KBM-7 (cell line): ENCODE results near the gene SATL1.
A peak's percentile ranks its signal among the peaks of the same experiment; 100 is the strongest.
"Not testable (repeated sequence)": the region's sequence is repeated elsewhere in the genome, so short reads cannot be mapped to it uniquely, and the experiment has no call there.

Source experiments
- DNase-seq: peaks from one replicate; pipeline ENCODE4 v3.0.0-alpha.2; 2015
- in situ Hi-C: fragments of 300-500 bp; cut with MboI; formaldehyde crosslinking; loops from 2 replicates; pipeline ENCODE4 v1.14.3; 2020; ENCODE audit warnings: low sequenced_read_pairs, low pct_unique_long_range_greater_than_20kb, mixed read lengths

Gene SATL1

DNA sequence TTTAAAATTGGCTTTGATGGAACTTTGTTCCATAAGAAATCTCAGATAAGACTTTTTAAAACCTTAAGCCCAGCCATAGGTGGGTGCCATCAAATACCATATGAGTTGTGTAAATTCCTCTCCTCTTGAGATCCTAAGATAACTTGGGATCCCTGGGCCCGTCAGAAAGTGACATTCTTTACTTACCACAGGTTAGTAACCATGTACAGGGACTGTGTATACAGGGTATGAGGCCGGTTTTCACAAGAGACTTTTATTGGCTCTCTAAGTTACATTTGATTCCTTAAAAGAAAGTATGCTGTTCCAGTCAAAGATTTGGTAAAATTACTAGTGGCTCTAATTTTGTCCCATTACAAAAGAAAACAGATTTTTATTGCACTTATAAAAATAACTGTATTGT lies 129.8 kb downstream of the SATL1 start:
- no peak for DNase-seq
- in situ Hi-C loops = no loop called here

DNA sequence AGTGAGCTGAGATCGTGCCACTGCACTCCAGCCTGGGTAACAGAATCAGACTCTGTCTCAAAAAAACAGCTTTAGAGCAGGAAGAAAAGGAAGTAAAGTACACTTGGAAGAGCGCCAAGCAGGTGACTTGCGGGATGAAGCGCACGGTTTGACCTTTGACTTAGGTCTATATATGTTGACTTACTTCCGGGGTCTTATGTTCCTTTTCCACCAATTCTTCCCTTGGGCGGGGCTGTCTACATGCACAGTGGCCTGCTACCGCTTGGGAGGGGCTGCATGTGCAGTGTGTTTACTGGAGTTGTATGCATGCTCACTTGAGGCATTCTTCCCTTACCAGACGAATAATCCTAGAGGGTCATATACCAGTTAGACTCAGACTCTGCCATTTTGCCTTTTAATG lies 131.3 kb downstream of the SATL1 start:
- peak; percentile 55 for DNase-seq
- in situ Hi-C loops = no loop called here

- peak; percentile 36 for DNase-seq
Measured at GRCh38 chrX:85111347-85111746, 132.2 kb downstream of the SATL1 start.

DNA sequence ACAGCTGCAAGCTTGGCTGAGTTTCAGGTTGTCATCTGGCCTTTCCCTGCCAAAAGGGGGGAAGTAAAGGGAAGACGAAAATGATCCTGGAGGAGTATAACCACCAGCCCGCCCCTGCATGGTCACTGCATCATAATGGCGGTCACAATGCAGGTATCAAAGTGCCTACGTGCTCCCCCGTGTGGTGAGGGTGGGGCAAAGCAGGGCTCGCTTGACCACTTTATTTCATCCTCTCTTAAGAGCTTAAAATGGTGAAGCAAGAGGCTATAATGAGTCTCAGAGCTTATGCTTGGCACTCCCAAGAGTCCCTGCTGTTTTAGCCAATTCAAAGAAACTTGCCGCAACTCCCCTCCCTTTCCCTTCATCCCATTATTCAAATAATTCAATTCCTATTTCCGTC lies 134.3 kb downstream of the SATL1 start:
- in situ Hi-C loops = no loop called here
- DNase-seq = peak; percentile 20

More at GRCh38 chrX:85111347-85111746, 132.2 kb downstream of the SATL1 start:
- in situ Hi-C loops = no loop called here

DNA sequence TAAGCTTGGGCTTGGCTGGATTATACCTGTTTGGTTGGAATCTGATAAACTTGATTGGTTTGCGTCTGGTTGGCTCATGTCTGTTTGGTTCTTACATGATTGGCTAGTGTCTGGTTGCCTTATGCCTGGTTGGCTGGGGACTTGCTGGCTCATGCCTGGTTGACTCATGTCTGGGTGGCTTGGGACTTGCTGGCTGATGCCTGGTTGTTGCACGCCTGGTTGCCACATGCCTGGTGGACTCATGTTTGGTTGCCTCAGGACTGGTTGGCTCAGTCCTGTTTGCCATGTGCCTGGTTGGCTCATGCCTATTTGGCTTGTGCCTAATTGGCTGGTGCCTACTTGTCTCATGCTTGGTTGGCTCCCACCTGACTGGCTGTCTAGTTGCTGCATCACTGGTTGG lies 135.4 kb downstream of the SATL1 start:
- in situ Hi-C loops = no loop called here
- no peak for DNase-seq

GRCh38 chrX:85107407-85107806 lies 136.2 kb downstream of the SATL1 start:
- DNase-seq = no peak
- in situ Hi-C loops = no loop called here

DNA sequence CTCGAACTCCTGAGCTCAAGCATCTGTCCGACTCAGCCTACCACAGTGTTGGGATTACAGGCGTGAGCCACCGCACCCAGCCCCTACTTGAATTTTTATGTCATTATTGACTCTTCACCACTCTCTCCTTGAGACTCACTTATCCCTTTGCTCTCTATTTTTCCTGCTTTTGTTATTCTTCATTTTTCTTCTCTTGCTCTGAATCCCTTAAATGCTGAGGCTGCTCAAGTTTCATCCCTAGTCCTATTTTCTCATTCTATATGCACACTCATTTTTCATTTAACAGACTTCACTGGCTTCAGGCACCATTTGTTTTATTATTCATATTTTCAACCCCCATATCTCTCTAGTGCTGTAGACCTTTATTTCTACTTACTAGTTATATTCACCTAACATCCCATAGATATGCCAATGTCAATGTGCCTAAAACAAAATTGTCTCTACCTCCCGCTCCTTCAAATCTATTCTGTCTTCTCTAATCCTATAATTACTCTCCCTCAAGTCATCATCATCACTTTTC lies 154.2 kb downstream of the SATL1 start:
- DNase-seq = no peak
- in situ Hi-C loops = no loop called here

- peak; percentile 68 for DNase-seq
- in situ Hi-C loops = no loop called here
Measured at GRCh38 chrX:85084770-85085393, 158.7 kb downstream of the SATL1 start.

DNA sequence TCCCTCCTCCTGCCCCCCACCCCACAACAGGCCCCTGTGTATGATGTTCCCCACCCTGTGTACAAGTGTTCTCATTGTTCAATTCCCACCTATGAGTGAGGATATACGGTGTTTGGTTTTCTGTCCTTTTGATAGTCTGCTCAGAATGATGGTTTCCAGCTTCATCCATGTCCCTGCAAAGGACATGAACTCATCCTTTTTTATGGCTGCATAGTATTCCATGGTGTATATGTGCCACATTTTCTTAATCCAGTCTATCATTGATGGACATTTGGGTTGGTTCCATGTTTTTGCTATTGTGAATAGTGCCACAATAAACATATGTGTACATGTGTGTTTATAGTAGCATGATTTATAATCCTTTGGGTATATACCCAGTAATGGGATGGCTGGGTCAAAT lies 166.3 kb downstream of the SATL1 start:
- in situ Hi-C loops = not testable (repeated sequence)

DNA sequence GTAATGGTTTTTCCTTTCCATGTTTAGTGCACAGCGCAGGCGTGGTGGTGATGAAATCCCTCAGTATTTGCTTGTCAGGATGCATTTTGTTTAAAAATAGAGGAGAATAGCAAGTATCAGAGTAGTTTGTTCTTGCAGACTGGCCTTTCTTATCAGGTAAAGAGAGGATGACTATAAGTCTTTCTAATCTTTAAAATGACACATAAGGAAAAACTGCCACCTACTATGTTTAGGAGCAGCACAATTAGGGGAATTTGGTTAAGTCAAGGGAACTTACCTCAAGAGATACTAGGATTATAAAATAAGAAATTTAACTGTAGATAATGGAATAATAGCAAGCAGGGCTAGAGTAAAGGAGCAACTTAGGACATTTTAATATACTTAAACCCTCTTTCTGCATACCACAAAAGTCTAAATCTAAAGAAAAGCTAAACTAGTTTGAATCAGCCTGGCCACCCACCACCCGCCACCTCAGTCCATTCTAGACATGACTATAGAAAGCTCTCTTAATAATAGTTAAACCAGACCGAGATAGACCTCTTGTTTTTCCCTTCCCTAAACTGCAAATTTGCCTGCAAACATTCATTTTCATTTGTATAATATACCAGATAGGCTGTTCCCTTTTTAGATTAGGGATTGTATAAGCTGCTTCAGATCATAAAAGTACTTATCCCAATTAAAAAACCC lies 177.9 kb downstream of the SATL1 start:
- in situ Hi-C loops = no loop called here
- DNase-seq = no peak

More for the DNA sequence above, 166.3 kb downstream of the SATL1 start:
- not testable (repeated sequence) for DNase-seq

- DNase-seq = peak; percentile 23
- in situ Hi-C loops = no loop called here
Measured at GRCh38 chrX:85052636-85053343, 190.8 kb downstream of the SATL1 start.

DNA sequence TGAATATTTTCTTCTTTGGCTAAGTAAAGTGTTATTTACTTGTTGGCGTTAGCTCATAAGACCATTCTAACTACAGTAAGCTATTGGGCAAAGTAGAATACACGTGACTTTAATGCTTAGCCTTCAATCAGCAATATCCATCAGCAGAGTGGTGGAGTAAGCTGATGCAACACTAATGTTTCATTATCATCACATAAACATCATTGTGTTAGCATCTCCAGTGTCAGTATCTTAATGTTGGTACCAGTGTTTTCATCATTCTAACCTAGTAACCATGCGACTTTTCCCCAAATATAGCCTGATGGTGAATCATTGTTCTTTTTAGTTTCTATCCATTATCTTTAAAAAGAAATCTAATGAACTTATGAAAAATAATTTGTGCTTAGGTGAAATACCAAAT lies 191.4 kb downstream of the SATL1 start:
- in situ Hi-C loops = no loop called here
- DNase-seq = no peak

DNA sequence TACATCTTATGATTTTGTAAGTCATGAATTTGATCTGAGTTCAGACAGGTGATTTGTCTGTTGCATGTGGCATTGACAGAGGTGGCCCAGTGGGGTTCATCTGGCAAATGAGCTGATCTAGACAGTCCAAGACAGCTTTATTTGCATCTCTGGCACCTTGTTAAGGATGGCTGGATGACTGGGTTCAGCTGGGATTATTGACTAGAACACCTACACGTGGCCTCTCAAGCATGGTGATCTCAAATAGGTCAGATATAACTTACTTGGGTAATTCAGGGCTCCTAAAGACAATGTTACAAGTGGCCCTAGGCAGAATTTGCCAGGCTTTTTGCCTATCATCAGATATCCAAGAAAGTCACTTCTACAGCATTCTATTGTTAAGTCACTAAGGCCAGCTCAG lies 192.0 kb downstream of the SATL1 start:
- DNase-seq = no peak
- in situ Hi-C loops = no loop called here
